ENCODE measurements around the gene ZNF384. TPM values are rescaled to one million over a fixed set of nuclear protein-coding genes. Genes with fewer than 3 reads are reported as not detected.
A peak's percentile ranks its signal among the peaks of the same experiment; 100 is the strongest.

ZNF384 gene
- total RNA-seq, 2 experiments from 2014 or later, result 48.6 to 95.5 TPM

- CTCF ChIA-PET (ENCODE audit: unreplicated experiment), result no interaction called here
- H3K27ac ChIP-seq (ENCODE audit: low read depth, low read length, poor library complexity, severe bottlenecking), result no peak overlapping the region
- no peak for DNase-seq (ENCODE audit: low spot score)
- no peak overlapping the region for H2AFZ ChIP-seq (ENCODE audit: low read length)
- no peak overlapping the region for H3K4me3 ChIP-seq (ENCODE audit: low read depth, low read length, poor library complexity, severe bottlenecking)
- no peak overlapping the region for H3K4me2 ChIP-seq (ENCODE audit: low read length)
- no peaks in the 10 kb centered on the region for H3K9me3 ChIP-seq (ENCODE audit: low read length)
- H3K4me1 ChIP-seq (ENCODE audit: insufficient read depth, low read length, poor library complexity, severe bottlenecking), result peaks cover 70% of the 10 kb centered on the region
- H3K9me2 ChIP-seq (ENCODE audit: insufficient read depth, low read length), result no peaks in the 10 kb centered on the region
- H3K36me3 ChIP-seq (ENCODE audit: insufficient read depth, low read length), result no peaks in the 10 kb centered on the region
- BruUV-seq (replicated peaks), result no TSS peak
- TF ChIP-seq EZH2phosphoT487 (IDR thresholded peaks at IDR 0.05; ENCODE audit: borderline replicate concordance, low read depth, low read length), result no peak
- TF ChIP-seq, protein P1, sequence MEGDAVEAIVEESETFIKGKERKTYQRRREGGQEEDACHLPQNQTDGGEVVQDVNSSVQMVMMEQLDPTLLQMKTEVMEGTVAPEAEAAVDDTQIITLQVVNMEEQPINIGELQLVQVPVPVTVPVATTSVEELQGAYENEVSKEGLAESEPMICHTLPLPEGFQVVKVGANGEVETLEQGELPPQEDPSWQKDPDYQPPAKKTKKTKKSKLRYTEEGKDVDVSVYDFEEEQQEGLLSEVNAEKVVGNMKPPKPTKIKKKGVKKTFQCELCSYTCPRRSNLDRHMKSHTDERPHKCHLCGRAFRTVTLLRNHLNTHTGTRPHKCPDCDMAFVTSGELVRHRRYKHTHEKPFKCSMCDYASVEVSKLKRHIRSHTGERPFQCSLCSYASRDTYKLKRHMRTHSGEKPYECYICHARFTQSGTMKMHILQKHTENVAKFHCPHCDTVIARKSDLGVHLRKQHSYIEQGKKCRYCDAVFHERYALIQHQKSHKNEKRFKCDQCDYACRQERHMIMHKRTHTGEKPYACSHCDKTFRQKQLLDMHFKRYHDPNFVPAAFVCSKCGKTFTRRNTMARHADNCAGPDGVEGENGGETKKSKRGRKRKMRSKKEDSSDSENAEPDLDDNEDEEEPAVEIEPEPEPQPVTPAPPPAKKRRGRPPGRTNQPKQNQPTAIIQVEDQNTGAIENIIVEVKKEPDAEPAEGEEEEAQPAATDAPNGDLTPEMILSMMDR (conservative IDR thresholded peaks at IDR 0.05; ENCODE audit: low read length), result no peak
- H4K20me1 ChIP-seq (ENCODE audit: insufficient read depth, low read length), result no peaks in the 10 kb centered on the region
- intact Hi-C loops (cut with micrococcal nuclease; ENCODE audit: unreplicated experiment), result no loop called here
- POLR2A ChIA-PET, result interaction anchor here (0.6 to 1.2 kb wide), 3 partner anchors 16 to 359 kb away, joined by 3 to 4 read pairs (median 3); no protein-coding TSS in a partner anchor
- H3K79me2 ChIP-seq (ENCODE audit: insufficient read depth, low read depth, low read length), result no peaks in the 10 kb centered on the region
Measured at GRCh38 chr12:6640497-6640896, 48.7 kb downstream of the ZNF384 start.

DNA sequence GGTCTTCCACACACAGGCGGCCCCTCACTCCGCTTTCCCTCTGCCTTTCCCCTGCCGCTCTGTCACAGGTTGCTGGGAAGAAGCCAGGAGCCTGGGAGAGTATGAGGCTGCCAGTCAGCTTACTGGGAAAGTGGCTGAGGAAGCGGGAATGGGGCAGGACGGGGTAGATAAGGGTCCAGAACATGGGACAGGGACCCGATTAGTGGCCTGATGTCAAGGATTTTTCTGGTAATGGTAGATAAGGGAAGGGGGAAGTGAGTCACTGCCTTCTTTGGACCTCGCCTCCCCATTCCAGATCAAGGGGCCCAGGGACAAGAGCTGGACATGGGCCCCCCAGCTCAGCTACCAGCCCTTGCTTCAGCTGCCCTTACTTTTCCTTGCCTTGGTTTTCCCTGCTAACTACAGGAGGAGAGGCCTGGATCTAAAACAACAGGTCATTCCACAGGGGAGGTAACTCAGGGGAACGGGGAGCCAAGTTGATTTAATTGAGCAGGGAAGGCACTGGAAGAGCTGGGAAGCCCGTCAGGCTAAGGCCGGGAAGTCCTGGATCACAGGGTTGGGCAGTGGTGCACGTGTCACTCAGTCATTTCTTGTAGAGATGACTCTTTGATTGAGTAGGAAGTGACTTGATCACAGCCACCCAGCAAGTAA, 49.9 kb downstream of the ZNF384 start:
- H3K9me2 ChIP-seq (ENCODE audit: insufficient read depth, low read length), result no peaks in the 10 kb centered on the region
- CTCF ChIA-PET (ENCODE audit: unreplicated experiment), result no interaction called here
- no peaks in the 10 kb centered on the region for H3K9me3 ChIP-seq (ENCODE audit: low read length)
- POLR2A ChIA-PET, result no interaction called here
- peaks cover 71% of the 10 kb centered on the region for H3K4me1 ChIP-seq (ENCODE audit: insufficient read depth, low read length, poor library complexity, severe bottlenecking)
- H3K4me2 ChIP-seq (ENCODE audit: low read length), result no peak overlapping the region; the same call in 1 of the 2 replicates
- TF ChIP-seq, protein P1 (conservative IDR thresholded peaks at IDR 0.05; ENCODE audit: low read length), result no peak
- no peak for TF ChIP-seq EZH2phosphoT487 (IDR thresholded peaks at IDR 0.05; ENCODE audit: borderline replicate concordance, low read depth, low read length)
- no peaks in the 10 kb centered on the region for H3K36me3 ChIP-seq (ENCODE audit: insufficient read depth, low read length)
- H4K20me1 ChIP-seq (ENCODE audit: insufficient read depth, low read length), result no peaks in the 10 kb centered on the region
- no peak for DNase-seq (ENCODE audit: low spot score)
- H2AFZ ChIP-seq (ENCODE audit: low read length), result no peak overlapping the region
- no TSS peak for BruUV-seq (replicated peaks)
- intact Hi-C loops (cut with micrococcal nuclease; ENCODE audit: unreplicated experiment), result no loop called here
- H3K4me3 ChIP-seq (ENCODE audit: low read depth, low read length, poor library complexity, severe bottlenecking), result no peak overlapping the region
- H3K27ac ChIP-seq (ENCODE audit: low read depth, low read length, poor library complexity, severe bottlenecking), result no peak overlapping the region
- peaks cover 2% of the 10 kb centered on the region; the same call in 1 of the 2 replicates for H3K79me2 ChIP-seq (ENCODE audit: insufficient read depth, low read depth, low read length)

DNA sequence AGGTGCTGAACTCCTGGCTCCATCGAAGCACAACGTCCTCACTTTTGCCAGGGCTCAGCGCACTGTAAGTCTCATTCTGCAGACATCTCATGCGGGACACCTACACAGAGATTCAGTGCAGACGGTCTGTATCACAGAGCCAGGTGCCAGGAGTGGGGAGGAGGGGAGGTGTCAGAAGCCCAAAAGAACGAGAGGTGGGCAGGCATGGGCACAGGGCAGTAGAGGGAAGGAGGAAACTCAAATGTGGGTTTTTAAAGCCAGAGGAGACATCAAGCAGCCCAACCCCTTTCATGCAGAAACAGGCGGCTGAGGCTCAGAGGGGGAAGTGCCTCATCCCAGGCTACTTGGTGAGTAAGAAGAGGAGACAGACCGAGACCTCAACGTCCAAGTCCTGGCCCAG, 50.9 kb downstream of the ZNF384 start:
- Histone ChIP-seq H2AFZ (ENCODE audit: low read length) (peak overlapping the region; percentile 81), H3K36me3 (ENCODE audit: insufficient read depth, low read length) (no peaks in the 10 kb centered on the region), H3K4me3 (ENCODE audit: low read depth, low read length, poor library complexity, severe bottlenecking) (no peak overlapping the region), H3K9me2 (ENCODE audit: insufficient read depth, low read length) (no peaks in the 10 kb centered on the region), H3K4me2 (ENCODE audit: low read length) (peak overlapping the region; percentile 39), H3K79me2 (ENCODE audit: insufficient read depth, low read depth, low read length) (peaks cover 7% of the 10 kb centered on the region; the same call in 1 of the 2 replicates), H3K4me1 (ENCODE audit: insufficient read depth, low read length, poor library complexity, severe bottlenecking) (peaks cover 71% of the 10 kb centered on the region), H3K27ac (ENCODE audit: low read depth, low read length, poor library complexity, severe bottlenecking) (peak overlapping the region; percentile 22), H4K20me1 (ENCODE audit: insufficient read depth, low read length) (no peaks in the 10 kb centered on the region), H3K9me3 (ENCODE audit: low read length) (no peaks in the 10 kb centered on the region)
- peak; percentile 58 for DNase-seq (ENCODE audit: low spot score)
- TF ChIP-seq, protein P1 (conservative IDR thresholded peaks at IDR 0.05; ENCODE audit: low read length), result no peak
- TF ChIP-seq EZH2phosphoT487 (IDR thresholded peaks at IDR 0.05; ENCODE audit: borderline replicate concordance, low read depth, low read length), result no peak
- intact Hi-C loops (cut with micrococcal nuclease; ENCODE audit: unreplicated experiment), result no loop called here
- BruUV-seq (replicated peaks), result no TSS peak
- CTCF ChIA-PET (ENCODE audit: unreplicated experiment), result no interaction called here
- POLR2A ChIA-PET, result no interaction called here

All from OCI-LY7 (cell line).